H9 (cell line): ENCODE data around the gene KCNS3. TPM values are rescaled to one million over a fixed set of nuclear protein-coding genes. Genes with fewer than 3 reads are reported as not detected.

ENCODE experiments used
- DNase-seq: peaks from one replicate; pipeline ENCODE4 v3.0.0-alpha.2; 2017
- H2AFZ ChIP-seq: one replicate; pipeline ENCODE4 v1.6.1; 2013; ENCODE audit warnings: mild to moderate bottlenecking, low read length, control low read depth, moderate library complexity
- H2AK5ac ChIP-seq: 2 replicates; pipeline ENCODE4 v1.6.1; 2013; ENCODE audit warnings: low read length, control low read depth, mixed read lengths; ENCODE audit not compliant: insufficient read length
- H2BK120ac ChIP-seq: one replicate; pipeline ENCODE4 v1.6.1; 2013; ENCODE audit warnings: low read depth, mild to moderate bottlenecking, low read length, control low read depth, inconsistent platforms; ENCODE audit not compliant: poor library complexity, severe bottlenecking
- H2BK12ac ChIP-seq: 2 replicates; pipeline ENCODE4 v1.6.1; 2013; ENCODE audit warnings: low read length, control low read depth, mixed read lengths, low read depth; ENCODE audit not compliant: insufficient read length
- H2BK15ac ChIP-seq: 2 replicates; pipeline ENCODE4 v1.6.1; 2013; ENCODE audit warnings: low read depth, low read length, control low read depth
- H2BK20ac ChIP-seq: one replicate; pipeline ENCODE4 v1.6.1; 2013; ENCODE audit warnings: low read depth, mild to moderate bottlenecking, low read length, control low read depth, inconsistent platforms; ENCODE audit not compliant: poor library complexity, severe bottlenecking
- H2BK5ac ChIP-seq: 2 replicates; pipeline ENCODE4 v1.6.1; 2013; ENCODE audit warnings: low read length, control low read depth, mixed read lengths; ENCODE audit not compliant: insufficient read length
- H3K14ac ChIP-seq: 2 replicates; pipeline ENCODE4 v1.6.1; 2013; ENCODE audit warnings: low read length, control low read depth; ENCODE audit not compliant: insufficient read depth
- H3K18ac ChIP-seq: 2 replicates; pipeline ENCODE4 v1.6.1; 2013; ENCODE audit warnings: low read depth, mild to moderate bottlenecking, mixed read lengths, low read length, control low read depth; ENCODE audit not compliant: insufficient read length
- H3K23ac ChIP-seq: 2 replicates; pipeline ENCODE4 v1.6.1; 2013; ENCODE audit warnings: low read length, control low read depth, mixed read lengths, low read depth; ENCODE audit not compliant: insufficient read length
- H3K23me2 ChIP-seq: 2 replicates; pipeline ENCODE4 v1.6.1; 2013; ENCODE audit warnings: low read depth, mild to moderate bottlenecking, mixed read lengths, low read length, control low read depth; ENCODE audit not compliant: insufficient read length, poor library complexity, severe bottlenecking
- H3K27ac ChIP-seq: 2 replicates; pipeline ENCODE4 v1.5.1; 2013; ENCODE audit warnings: low read length, control low read depth, mixed read lengths, low read depth; ENCODE audit not compliant: insufficient read length
- H3K27me3 ChIP-seq: 2 replicates; pipeline ENCODE4 v1.6.1; 2013; ENCODE audit warnings: low read length, control low read depth, inconsistent platforms; ENCODE audit not compliant: insufficient read depth
- H3K4ac ChIP-seq: 2 replicates; pipeline ENCODE4 v1.6.1; 2013; ENCODE audit warnings: low read depth, mild to moderate bottlenecking, control low read depth, inconsistent platforms, low read length, moderate library complexity
- H3K4me1 ChIP-seq: 2 replicates; pipeline ENCODE4 v1.6.1; 2013; ENCODE audit warnings: low read length, control low read depth, inconsistent platforms; ENCODE audit not compliant: insufficient read depth
- H3K4me2 ChIP-seq: 2 replicates; pipeline ENCODE4 v1.6.1; 2013; ENCODE audit warnings: low read length, control low read depth, mixed read lengths; ENCODE audit not compliant: insufficient read length, insufficient read depth
- H3K56ac ChIP-seq: 2 replicates; pipeline ENCODE4 v1.6.1; 2013; ENCODE audit warnings: low read depth, mild to moderate bottlenecking, mixed read lengths, low read length, control low read depth; ENCODE audit not compliant: insufficient read length
- H3K79me1 ChIP-seq: 2 replicates; pipeline ENCODE4 v1.6.1; 2013; ENCODE audit warnings: low read depth, mild to moderate bottlenecking, moderate library complexity, low read length, control low read depth, inconsistent platforms; ENCODE audit not compliant: insufficient read depth, poor library complexity, severe bottlenecking
- H3K79me2 ChIP-seq: 2 replicates; pipeline ENCODE4 v1.6.1; 2013; ENCODE audit warnings: low read length, control low read depth, inconsistent platforms; ENCODE audit not compliant: insufficient read depth
- H3K9ac ChIP-seq: 2 replicates; pipeline ENCODE4 v1.6.1; 2013; ENCODE audit warnings: low read length, control low read depth, mixed read lengths; ENCODE audit not compliant: insufficient read length; ENCODE audit errors: extremely low read depth
- H3K9me3 ChIP-seq: one replicate; pipeline ENCODE4 v1.6.1; 2013; ENCODE audit warnings: low read depth, low read length, inconsistent platforms; ENCODE audit not compliant: control insufficient read depth
- H3T11ph ChIP-seq: one replicate; pipeline ENCODE4 v1.6.1; 2013; ENCODE audit warnings: mild to moderate bottlenecking, low read length, control low read depth, inconsistent platforms
- H4K20me1 ChIP-seq: one replicate; pipeline ENCODE4 v1.6.1; 2013; ENCODE audit not compliant: control insufficient read depth, insufficient read length, insufficient read depth
- H4K5ac ChIP-seq: 2 replicates; pipeline ENCODE4 v1.6.1; 2013; ENCODE audit warnings: low read depth, mild to moderate bottlenecking, mixed read lengths, low read length, control low read depth; ENCODE audit not compliant: insufficient read length
- H4K8ac ChIP-seq: replicated peaks from 2 replicates; pipeline ENCODE4 v1.6.1; 2013; ENCODE audit warnings: low read length, control low read depth, mixed read lengths, low read depth; ENCODE audit not compliant: insufficient read length
- H4K91ac ChIP-seq: 2 replicates; pipeline ENCODE4 v1.6.1; 2013; ENCODE audit warnings: low read depth, mild to moderate bottlenecking, moderate library complexity, mixed read lengths, low read length, control low read depth; ENCODE audit not compliant: insufficient read length
- H3K27ac Mint-ChIP-seq, 3 experiments: 2 replicates in 2 of 3; 3 replicates in 1 of 3; pipeline ENCODE4 v1.8.0; 2020 to 2021; ENCODE audit warnings: mixed read lengths in 3 of 3, mild to moderate bottlenecking in 1 of 3, moderate library complexity in 1 of 3
- H3K27me3 Mint-ChIP-seq: 2 replicates; pipeline ENCODE4 v1.8.0; 2021; ENCODE audit warnings: low read depth, mild to moderate bottlenecking, moderate library complexity, mixed read lengths
- H3K36me3 Mint-ChIP-seq, 3 experiments: 2 replicates in 2 of 3; 3 replicates in 1 of 3; pipeline ENCODE4 v1.8.0; 2020 to 2021; ENCODE audit warnings: low read depth in 3 of 3, mixed read lengths in 3 of 3; ENCODE audit not compliant: insufficient read depth in 1 of 3
- H3K4me1 Mint-ChIP-seq, 2 experiments: 2 replicates each; pipeline ENCODE4 v1.8.0; 2020; ENCODE audit warnings: mixed read lengths in 2 of 2
- H3K4me3 Mint-ChIP-seq, 2 experiments: 2 replicates in 1 of 2; 3 replicates in 1 of 2; pipeline ENCODE4 v1.8.0; 2020 to 2021; ENCODE audit warnings: mild to moderate bottlenecking in 2 of 2, mixed read lengths in 2 of 2, moderate library complexity in 1 of 2
- H3K9me3 Mint-ChIP-seq, 2 experiments: 2 replicates in 1 of 2; 3 replicates in 1 of 2; pipeline ENCODE4 v1.8.0; 2020; ENCODE audit warnings: mild to moderate bottlenecking in 2 of 2, mixed read lengths in 2 of 2, moderate library complexity in 1 of 2
- total RNA-seq: library from RNA; stranded (reverse); gene quantifications from 2 replicates; pipeline ENCODE4 v1.2.1, GENCODE V29; 2021
- TF ChIP-seq, protein P1 (sequence below): fragments of 200-600 bp; sonication (generic); conservative IDR thresholded peaks from 3 replicates; pipeline ENCODE4 v1.8.0; 2021; ENCODE audit warnings: antibody characterized with exemption, mild to moderate bottlenecking

The KCNS3 gene
- total RNA-seq, 1 experiment from 2014 or later, result 8.0 TPM

DNA sequence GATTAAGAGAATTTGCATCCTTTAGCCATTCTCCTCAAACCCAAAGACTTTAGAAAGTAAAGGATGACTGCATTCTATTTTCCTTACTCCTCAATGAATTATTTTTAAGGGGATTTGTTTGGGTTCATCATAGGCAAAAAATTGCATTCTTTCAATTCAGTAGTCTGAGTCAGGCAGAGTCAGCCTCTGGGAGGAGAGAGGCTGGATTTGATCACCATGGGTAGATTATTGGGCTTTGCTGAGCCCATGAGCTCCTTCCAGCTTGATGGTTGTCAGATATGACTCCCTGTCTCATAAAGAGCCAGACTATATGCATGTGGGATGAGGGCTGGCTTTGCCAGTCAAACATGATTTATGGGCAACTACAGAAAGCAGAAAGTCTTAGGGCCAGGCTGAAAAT lies 101.2 kb downstream of the KCNS3 start:
- DNase-seq, result no peak
- no peaks in the 10 kb centered on the region; a peak in 2 of 7 replicates for H3K36me3 Mint-ChIP-seq
- no peak overlapping the region for H3K14ac ChIP-seq

More for the DNA sequence above, 101.2 kb downstream of the KCNS3 start:
- Histone ChIP-seq H2BK15ac (no peak overlapping the region), H4K20me1 (no peaks in the 10 kb centered on the region), H3K27me3 (no peaks in the 10 kb centered on the region), H2AFZ (no peak overlapping the region), H3K4ac (no peak overlapping the region), H3K4me2 (no peak overlapping the region), H4K8ac (no peak overlapping the region), H2BK20ac (no peak overlapping the region), H2AK5ac (no peak overlapping the region), H2BK5ac (no peak overlapping the region), H2BK12ac (no peak overlapping the region), H3K4me1 (no peaks in the 10 kb centered on the region), H4K5ac (no peak overlapping the region), H2BK120ac (no peak overlapping the region), H4K91ac (no peak overlapping the region), H3K18ac (no peak overlapping the region), H3K27ac (no peak overlapping the region), H3K79me1 (no peaks in the 10 kb centered on the region), H3K9me3 (no peaks in the 10 kb centered on the region), H3K23ac (no peak overlapping the region), H3T11ph (no peak overlapping the region), H3K79me2 (no peaks in the 10 kb centered on the region), H3K23me2 (no peaks in the 10 kb centered on the region), H3K56ac (no peak overlapping the region), H3K9ac (no peak overlapping the region)
- Mint-ChIP-seq H3K4me3 (no peak overlapping the region), H3K4me1 (peaks cover 2 to 9% of the 10 kb centered on the region in 2 experiments; a peak in 3 of 4 replicates), H3K27ac (no peak overlapping the region), H3K27me3 (no peaks in the 10 kb centered on the region), H3K9me3 (no peaks in the 10 kb centered on the region; a peak in 1 of 5 replicates)
- TF ChIP-seq, protein P1, sequence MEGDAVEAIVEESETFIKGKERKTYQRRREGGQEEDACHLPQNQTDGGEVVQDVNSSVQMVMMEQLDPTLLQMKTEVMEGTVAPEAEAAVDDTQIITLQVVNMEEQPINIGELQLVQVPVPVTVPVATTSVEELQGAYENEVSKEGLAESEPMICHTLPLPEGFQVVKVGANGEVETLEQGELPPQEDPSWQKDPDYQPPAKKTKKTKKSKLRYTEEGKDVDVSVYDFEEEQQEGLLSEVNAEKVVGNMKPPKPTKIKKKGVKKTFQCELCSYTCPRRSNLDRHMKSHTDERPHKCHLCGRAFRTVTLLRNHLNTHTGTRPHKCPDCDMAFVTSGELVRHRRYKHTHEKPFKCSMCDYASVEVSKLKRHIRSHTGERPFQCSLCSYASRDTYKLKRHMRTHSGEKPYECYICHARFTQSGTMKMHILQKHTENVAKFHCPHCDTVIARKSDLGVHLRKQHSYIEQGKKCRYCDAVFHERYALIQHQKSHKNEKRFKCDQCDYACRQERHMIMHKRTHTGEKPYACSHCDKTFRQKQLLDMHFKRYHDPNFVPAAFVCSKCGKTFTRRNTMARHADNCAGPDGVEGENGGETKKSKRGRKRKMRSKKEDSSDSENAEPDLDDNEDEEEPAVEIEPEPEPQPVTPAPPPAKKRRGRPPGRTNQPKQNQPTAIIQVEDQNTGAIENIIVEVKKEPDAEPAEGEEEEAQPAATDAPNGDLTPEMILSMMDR, result no peak
